Rectal smooth muscle tissue (tissue), 1 donor: ENCODE results near the gene NAT10.
"Not testable (repeated sequence)": the region's sequence is repeated elsewhere in the genome, so short reads cannot be mapped to it uniquely, and the experiment has no call there.

Experiments
- H3K27ac ChIP-seq: one replicate; pipeline ENCODE4 v1.7.0; 2013; ENCODE audit warnings: low read depth, low read length, inconsistent platforms
- H3K27me3 ChIP-seq: one replicate; pipeline ENCODE4 v1.7.0; 2013; ENCODE audit warnings: low read length; ENCODE audit not compliant: control insufficient read depth, insufficient read depth
- H3K36me3 ChIP-seq: one replicate; pipeline ENCODE4 v1.7.0; 2013; ENCODE audit warnings: low read length; ENCODE audit not compliant: control insufficient read depth, insufficient read depth
- H3K4me1 ChIP-seq: one replicate; pipeline ENCODE4 v1.7.0; 2013; ENCODE audit warnings: low read length; ENCODE audit not compliant: control insufficient read depth, insufficient read depth
- H3K4me3 ChIP-seq: one replicate; pipeline ENCODE4 v1.7.0; 2013; ENCODE audit warnings: low read length
- H3K9ac ChIP-seq: one replicate; pipeline ENCODE4 v1.7.0; 2013; ENCODE audit warnings: low read length

NAT10 gene

GRCh38 chr11:34180814-34181165 is 75.4 kb downstream of the NAT10 start:
- not testable (repeated sequence) for H3K36me3 ChIP-seq, H3K9ac ChIP-seq, H3K27me3 ChIP-seq, H3K4me1 ChIP-seq, H3K27ac ChIP-seq, H3K4me3 ChIP-seq

GRCh38 chr11:34181251-34181650 is 75.8 kb downstream of the NAT10 start:
- H3K4me1 ChIP-seq, result peaks cover 3% of the 10 kb centered on the region
- no peak overlapping the region for H3K27ac ChIP-seq
- no peaks in the 10 kb centered on the region for H3K36me3 ChIP-seq
- H3K27me3 ChIP-seq, result no peaks in the 10 kb centered on the region
- H3K9ac ChIP-seq, result no peak overlapping the region
- no peak overlapping the region for H3K4me3 ChIP-seq

- H3K27me3 ChIP-seq, result no peaks in the 10 kb centered on the region
- H3K9ac ChIP-seq, result no peak overlapping the region
- no peak overlapping the region for H3K27ac ChIP-seq
- no peaks in the 10 kb centered on the region for H3K36me3 ChIP-seq
- peaks cover 3% of the 10 kb centered on the region for H3K4me1 ChIP-seq
- no peak overlapping the region for H3K4me3 ChIP-seq
Observed at GRCh38 chr11:34181856-34182405, 76.5 kb downstream of the NAT10 start.

GRCh38 chr11:34182425-34182824 is 77.0 kb downstream of the NAT10 start:
- H3K9ac ChIP-seq, result no peak overlapping the region

GRCh38 chr11:34182921-34183685 is 77.7 kb downstream of the NAT10 start:
- Histone ChIP-seq H3K4me1 (peaks cover 3% of the 10 kb centered on the region), H3K9ac (no peak overlapping the region), H3K4me3 (no peak overlapping the region), H3K27ac (no peak overlapping the region), H3K36me3 (no peaks in the 10 kb centered on the region), H3K27me3 (no peaks in the 10 kb centered on the region)

More at GRCh38 chr11:34182425-34182824, 77.0 kb downstream of the NAT10 start:
- Histone ChIP-seq H3K36me3 (no peaks in the 10 kb centered on the region), H3K27ac (no peak overlapping the region), H3K27me3 (no peaks in the 10 kb centered on the region), H3K4me3 (no peak overlapping the region), H3K4me1 (peaks cover 3% of the 10 kb centered on the region)

GRCh38 chr11:34183848-34184391 is 78.5 kb downstream of the NAT10 start:
- H3K27ac ChIP-seq, result no peak overlapping the region
- no peak overlapping the region for H3K4me3 ChIP-seq
- no peak overlapping the region for H3K9ac ChIP-seq
- no peaks in the 10 kb centered on the region for H3K27me3 ChIP-seq
- H3K4me1 ChIP-seq, result peaks cover 3% of the 10 kb centered on the region
- H3K36me3 ChIP-seq, result no peaks in the 10 kb centered on the region

GRCh38 chr11:34184505-34185015 is 79.1 kb downstream of the NAT10 start:
- Histone ChIP-seq H3K27me3 (no peaks in the 10 kb centered on the region), H3K9ac (no peak overlapping the region), H3K4me3 (no peak overlapping the region), H3K27ac (no peak overlapping the region), H3K36me3 (no peaks in the 10 kb centered on the region), H3K4me1 (peaks cover 3% of the 10 kb centered on the region)

GRCh38 chr11:34185926-34186841 is 80.8 kb downstream of the NAT10 start:
- Histone ChIP-seq H3K27me3 (no peaks in the 10 kb centered on the region), H3K4me3 (no peak overlapping the region), H3K27ac (no peak overlapping the region), H3K9ac (no peak overlapping the region), H3K4me1 (peaks cover 3% of the 10 kb centered on the region), H3K36me3 (no peaks in the 10 kb centered on the region)

GRCh38 chr11:34188181-34188580 is 82.8 kb downstream of the NAT10 start:
- Histone ChIP-seq H3K27ac (no peak overlapping the region), H3K36me3 (no peaks in the 10 kb centered on the region), H3K4me1 (peaks cover 9% of the 10 kb centered on the region), H3K9ac (no peak overlapping the region), H3K27me3 (no peaks in the 10 kb centered on the region), H3K4me3 (no peak overlapping the region)

GRCh38 chr11:34189191-34189590 is 83.8 kb downstream of the NAT10 start:
- no peak overlapping the region for H3K27ac ChIP-seq
- H3K4me3 ChIP-seq, result no peak overlapping the region
- H3K36me3 ChIP-seq, result no peaks in the 10 kb centered on the region
- H3K4me1 ChIP-seq, result peaks cover 11% of the 10 kb centered on the region
- no peaks in the 10 kb centered on the region for H3K27me3 ChIP-seq
- H3K9ac ChIP-seq, result no peak overlapping the region

- Histone ChIP-seq H3K9ac (no peak overlapping the region), H3K36me3 (no peaks in the 10 kb centered on the region), H3K4me1 (peaks cover 11% of the 10 kb centered on the region), H3K27me3 (no peaks in the 10 kb centered on the region), H3K27ac (no peak overlapping the region), H3K4me3 (no peak overlapping the region)
Observed at GRCh38 chr11:34190192-34191139, 85.0 kb downstream of the NAT10 start.
